ENCODE measurements around the gene CES3.

Gene CES3

DNA sequence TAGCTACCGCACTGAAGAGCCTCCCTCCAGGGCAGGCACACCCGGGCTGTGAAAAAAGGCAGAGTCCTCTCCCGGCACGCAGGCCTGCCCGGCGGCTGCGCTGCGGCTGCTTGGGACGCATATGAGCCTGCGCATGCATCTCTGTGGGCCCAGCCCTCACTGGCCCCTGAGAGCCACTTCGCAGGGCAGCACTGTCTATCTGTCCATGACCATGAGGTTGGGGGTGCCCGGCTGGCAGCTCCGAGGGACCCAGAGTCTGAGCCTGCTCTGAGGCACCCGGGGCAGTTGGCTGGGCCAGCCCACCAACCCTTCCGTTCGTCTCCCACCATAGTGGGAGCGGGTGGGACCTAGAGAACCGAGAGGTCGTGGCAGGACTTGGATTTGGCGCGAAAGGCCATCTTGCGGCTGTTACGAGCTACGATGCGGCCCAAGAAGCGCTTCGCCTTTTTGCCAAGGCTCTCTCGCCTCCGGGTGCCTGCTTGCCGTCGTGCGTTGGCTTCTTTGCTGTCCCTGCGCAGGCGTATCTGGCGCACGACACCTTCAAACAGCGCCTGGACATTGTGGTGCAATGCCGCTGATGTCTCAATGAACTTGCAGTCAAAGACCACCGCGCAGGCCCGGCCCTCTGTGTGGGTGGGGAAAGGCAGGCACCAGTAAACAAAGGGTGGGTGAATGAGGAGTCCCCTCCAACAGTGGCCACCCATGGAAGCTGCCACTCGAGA, 39.2 kb upstream of the CES3 start:
- H3K4me3 ChIP-seq (ENCODE audit: low read length): no peak overlapping the region
- no peak for DNase-seq (ENCODE audit: low read depth)
- TF ChIP-seq, protein P1, sequence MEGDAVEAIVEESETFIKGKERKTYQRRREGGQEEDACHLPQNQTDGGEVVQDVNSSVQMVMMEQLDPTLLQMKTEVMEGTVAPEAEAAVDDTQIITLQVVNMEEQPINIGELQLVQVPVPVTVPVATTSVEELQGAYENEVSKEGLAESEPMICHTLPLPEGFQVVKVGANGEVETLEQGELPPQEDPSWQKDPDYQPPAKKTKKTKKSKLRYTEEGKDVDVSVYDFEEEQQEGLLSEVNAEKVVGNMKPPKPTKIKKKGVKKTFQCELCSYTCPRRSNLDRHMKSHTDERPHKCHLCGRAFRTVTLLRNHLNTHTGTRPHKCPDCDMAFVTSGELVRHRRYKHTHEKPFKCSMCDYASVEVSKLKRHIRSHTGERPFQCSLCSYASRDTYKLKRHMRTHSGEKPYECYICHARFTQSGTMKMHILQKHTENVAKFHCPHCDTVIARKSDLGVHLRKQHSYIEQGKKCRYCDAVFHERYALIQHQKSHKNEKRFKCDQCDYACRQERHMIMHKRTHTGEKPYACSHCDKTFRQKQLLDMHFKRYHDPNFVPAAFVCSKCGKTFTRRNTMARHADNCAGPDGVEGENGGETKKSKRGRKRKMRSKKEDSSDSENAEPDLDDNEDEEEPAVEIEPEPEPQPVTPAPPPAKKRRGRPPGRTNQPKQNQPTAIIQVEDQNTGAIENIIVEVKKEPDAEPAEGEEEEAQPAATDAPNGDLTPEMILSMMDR (conservative IDR thresholded peaks at IDR 0.05; ENCODE audit: low read depth, low read length): no peak

- TF ChIP-seq, protein P1 (conservative IDR thresholded peaks at IDR 0.05; ENCODE audit: low read depth, low read length): no peak
- DNase-seq (ENCODE audit: low read depth): no peak
- peak overlapping the region; percentile 15 for H3K4me3 ChIP-seq (ENCODE audit: low read length)
Observed at GRCh38 chr16:66923247-66923731, 37.8 kb upstream of the CES3 start.

GRCh38 chr16:66923866-66924265, 37.2 kb upstream of the CES3 start:
- peak overlapping the region; percentile 52 for H3K4me3 ChIP-seq (ENCODE audit: low read length)
- TF ChIP-seq, protein P1 (conservative IDR thresholded peaks at IDR 0.05; ENCODE audit: low read depth, low read length): no peak
- DNase-seq (ENCODE audit: low read depth): no peak

- TF ChIP-seq, protein P1 (conservative IDR thresholded peaks at IDR 0.05; ENCODE audit: low read depth, low read length): peak; percentile 38
- peak overlapping the region; percentile 52 for H3K4me3 ChIP-seq (ENCODE audit: low read length)
- no peak for DNase-seq (ENCODE audit: low read depth)
Observed at GRCh38 chr16:66924527-66925321, 36.3 kb upstream of the CES3 start.

DNA sequence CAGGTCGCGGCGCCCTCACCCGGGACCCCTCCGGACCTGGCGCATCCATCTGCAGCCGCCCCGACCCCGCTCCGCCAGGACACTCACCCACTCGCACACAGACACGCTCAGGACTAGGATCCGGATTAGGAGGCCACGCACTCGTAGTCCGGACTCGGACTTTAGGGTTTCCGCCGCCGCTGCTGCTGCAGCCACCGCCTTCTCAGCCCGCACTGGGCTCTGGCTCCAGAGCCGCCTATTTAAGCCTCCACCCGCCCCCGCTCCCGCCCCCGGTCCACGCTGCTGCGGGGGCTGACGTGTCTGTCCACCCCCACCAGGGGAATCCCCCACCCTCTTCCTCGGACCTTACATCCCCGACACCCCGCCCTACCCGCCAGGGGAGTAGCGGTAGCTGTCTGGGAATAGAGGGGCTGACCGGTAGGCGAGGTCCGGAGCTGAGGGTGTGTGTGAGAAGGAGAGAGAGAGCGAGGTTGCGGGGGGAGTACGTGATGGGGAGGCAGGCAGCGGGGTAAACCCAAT, 35.7 kb upstream of the CES3 start, which contains the start of gene RRAD:
Gene RRAD, minus strand, starts transcription at position 214 of the 519 bp plus-strand sequence. CDS start 356 bp downstream, outside the sequence.
- peak within 1 kb of the TSS; percentile 52 for H3K4me3 ChIP-seq (ENCODE audit: low read length)
- DNase-seq (ENCODE audit: low read depth): no peak
- TF ChIP-seq, protein P1 (conservative IDR thresholded peaks at IDR 0.05; ENCODE audit: low read depth, low read length): no peak

DNA sequence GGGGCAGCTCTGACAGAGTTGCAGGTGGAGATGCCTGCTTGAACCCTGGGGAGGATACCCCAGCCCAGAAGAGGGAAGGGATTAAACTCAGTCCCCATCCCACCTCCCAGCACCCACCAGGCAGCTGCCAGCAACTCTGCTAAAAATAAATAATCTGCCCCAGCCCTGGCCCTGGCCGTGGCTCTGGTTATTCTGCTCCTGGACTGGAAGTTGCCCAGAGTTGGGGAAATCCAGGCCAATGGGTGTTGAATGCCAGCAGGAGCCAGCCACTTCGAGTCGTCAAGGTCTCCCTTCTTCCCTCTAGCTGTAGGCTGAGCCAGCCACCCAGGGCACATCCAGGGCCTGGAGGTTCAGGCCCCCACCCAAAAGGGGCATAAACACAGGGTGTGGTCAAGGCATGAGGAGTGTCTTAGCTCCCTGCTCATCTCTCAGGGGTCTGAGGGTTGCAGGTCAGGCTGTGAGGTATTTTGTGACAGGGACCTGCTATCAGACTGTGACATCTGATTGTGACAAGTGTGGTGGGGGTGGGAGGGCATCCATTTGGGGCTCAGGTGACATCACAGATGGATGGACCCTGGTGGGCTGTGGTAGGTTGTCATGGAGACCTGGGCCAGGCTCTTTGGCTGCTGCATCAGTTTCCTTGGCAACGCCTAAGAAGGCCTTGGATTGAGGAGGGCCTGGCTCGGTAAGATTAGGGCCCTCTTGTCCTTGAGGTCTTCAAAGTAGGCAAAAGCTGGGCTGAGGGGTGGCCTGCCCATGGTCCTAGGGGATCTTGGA, 34.7 kb upstream of the CES3 start:
- DNase-seq (ENCODE audit: low read depth): no peak
- TF ChIP-seq, protein P1 (conservative IDR thresholded peaks at IDR 0.05; ENCODE audit: low read depth, low read length): no peak
- H3K4me3 ChIP-seq (ENCODE audit: low read length): no peak overlapping the region
